ENCODE results near the gene HECTD4.
"Not testable (repeated sequence)": the region's sequence is repeated elsewhere in the genome, so short reads cannot be mapped to it uniquely, and the experiment has no call there.

HECTD4 gene

GRCh38 chr12:112161711-112162110 lies 220.5 kb downstream of the HECTD4 start:
- TF ChIP-seq CTCF (IDR thresholded peaks at IDR 0.05; ENCODE audit: insufficient read depth, low read length, poor library complexity, severe bottlenecking), result no peak
- Histone ChIP-seq H3K27me3 (replicated peaks; ENCODE audit: control insufficient read depth, insufficient read depth, low read length) (no peaks in the 10 kb centered on the region), H3K36me3 (ENCODE audit: control insufficient read depth, insufficient read depth, low read length) (peaks cover 29% of the 10 kb centered on the region), H3K4me3 (replicated peaks; ENCODE audit: low read depth, low read length) (no peak overlapping the region)
- DNase-seq (ENCODE audit: extremely low read depth, insufficient read length), result no peak

GRCh38 chr12:112160611-112161010 lies 221.6 kb downstream of the HECTD4 start:
- Histone ChIP-seq H3K4me3 (replicated peaks; ENCODE audit: low read depth, low read length) (no peak overlapping the region), H3K27me3 (replicated peaks; ENCODE audit: control insufficient read depth, insufficient read depth, low read length) (no peaks in the 10 kb centered on the region), H3K36me3 (ENCODE audit: control insufficient read depth, insufficient read depth, low read length) (peaks cover 25% of the 10 kb centered on the region)
- no peak for TF ChIP-seq CTCF (IDR thresholded peaks at IDR 0.05; ENCODE audit: insufficient read depth, low read length, poor library complexity, severe bottlenecking)
- no peak for DNase-seq (ENCODE audit: extremely low read depth, insufficient read length)

- no peak for TF ChIP-seq CTCF (IDR thresholded peaks at IDR 0.05; ENCODE audit: insufficient read depth, low read length, poor library complexity, severe bottlenecking)
- peaks cover 25% of the 10 kb centered on the region for H3K36me3 ChIP-seq (ENCODE audit: control insufficient read depth, insufficient read depth, low read length)
- no peak for DNase-seq (ENCODE audit: extremely low read depth, insufficient read length)
Measured at GRCh38 chr12:112159146-112159541, 223.1 kb downstream of the HECTD4 start.

GRCh38 chr12:112158461-112159145 lies 223.6 kb downstream of the HECTD4 start:
- not testable (repeated sequence) for DNase-seq (ENCODE audit: extremely low read depth, insufficient read length); H3K4me3 ChIP-seq (replicated peaks; ENCODE audit: low read depth, low read length); H3K27me3 ChIP-seq (replicated peaks; ENCODE audit: control insufficient read depth, insufficient read depth, low read length)
- H3K36me3 ChIP-seq (ENCODE audit: control insufficient read depth, insufficient read depth, low read length), result peaks cover 29% of the 10 kb centered on the region

More at GRCh38 chr12:112159146-112159541, 223.1 kb downstream of the HECTD4 start:
- Histone ChIP-seq H3K27me3 (replicated peaks; ENCODE audit: control insufficient read depth, insufficient read depth, low read length) (no peaks in the 10 kb centered on the region), H3K4me3 (replicated peaks; ENCODE audit: low read depth, low read length) (no peak overlapping the region)

- Histone ChIP-seq H3K36me3 (ENCODE audit: control insufficient read depth, insufficient read depth, low read length) (peaks cover 29% of the 10 kb centered on the region), H3K27me3 (replicated peaks; ENCODE audit: control insufficient read depth, insufficient read depth, low read length) (no peaks in the 10 kb centered on the region), H3K4me3 (replicated peaks; ENCODE audit: low read depth, low read length) (no peak overlapping the region)
- no peak for TF ChIP-seq CTCF (IDR thresholded peaks at IDR 0.05; ENCODE audit: insufficient read depth, low read length, poor library complexity, severe bottlenecking)
- no peak for DNase-seq (ENCODE audit: extremely low read depth, insufficient read length)
Measured at GRCh38 chr12:112153893-112154219, 228.4 kb downstream of the HECTD4 start.

- no peak for DNase-seq (ENCODE audit: extremely low read depth, insufficient read length)
- H3K27me3 ChIP-seq (replicated peaks; ENCODE audit: control insufficient read depth, insufficient read depth, low read length), result no peaks in the 10 kb centered on the region
- no peak for TF ChIP-seq CTCF (IDR thresholded peaks at IDR 0.05; ENCODE audit: insufficient read depth, low read length, poor library complexity, severe bottlenecking)
- peaks cover 28% of the 10 kb centered on the region for H3K36me3 ChIP-seq (ENCODE audit: control insufficient read depth, insufficient read depth, low read length)
- H3K4me3 ChIP-seq (replicated peaks; ENCODE audit: low read depth, low read length), result no peak overlapping the region
Measured at GRCh38 chr12:112153181-112153892, 228.9 kb downstream of the HECTD4 start.
